GM19455 (cell line): ENCODE measurements around the gene GOLGA8A.
"Not testable (repeated sequence)": the region's sequence is repeated elsewhere in the genome, so short reads cannot be mapped to it uniquely, and the experiment has no call there.

Experiments
- ATAC-seq: cut with Tn5 transposase; IDR thresholded peaks from one replicate; pipeline ENCODE4 v1.9.1; 2021; ENCODE audit not compliant: unreplicated experiment

Gene GOLGA8A

GRCh38 chr15:34437687-34438086, at the start of gene GOLGA8A:
GOLGA8A (minus strand) TSS chr15:34437808; CDS start chr15:34389691, 48,117 bp downstream.
- ATAC-seq: peak; percentile 58

GRCh38 chr15:34483644-34484043, 46.0 kb upstream of the GOLGA8A start:
- ATAC-seq: no peak

GRCh38 chr15:34481370-34481769, 43.8 kb upstream of the GOLGA8A start:
- no peak for ATAC-seq

GRCh38 chr15:34473840-34474239, 36.2 kb upstream of the GOLGA8A start:
- no peak for ATAC-seq

GRCh38 chr15:34472947-34473346, 35.3 kb upstream of the GOLGA8A start:
- ATAC-seq: no peak

- ATAC-seq: no peak
Measured at GRCh38 chr15:34470892-34471291, 33.3 kb upstream of the GOLGA8A start.

- no peak for ATAC-seq
Measured at GRCh38 chr15:34470091-34470490, 32.5 kb upstream of the GOLGA8A start.

GRCh38 chr15:34461730-34462129, 24.1 kb upstream of the GOLGA8A start:
- no peak for ATAC-seq

- ATAC-seq: no peak
Measured at GRCh38 chr15:34460451-34460850, 22.8 kb upstream of the GOLGA8A start.

GRCh38 chr15:34456658-34457057, 19.1 kb upstream of the GOLGA8A start:
- no peak for ATAC-seq

- ATAC-seq: no peak
Measured at GRCh38 chr15:34442891-34443290, 5.3 kb upstream of the GOLGA8A start.

GRCh38 chr15:34439878-34440277, 2.3 kb upstream of the GOLGA8A start:
- ATAC-seq: no peak

- ATAC-seq: peak; percentile 63
Measured at GRCh38 chr15:34436956-34437442, 609 bp downstream of the GOLGA8A start.

- ATAC-seq: peak; percentile 33
Measured at GRCh38 chr15:34436126-34436955, 1.3 kb downstream of the GOLGA8A start.

GRCh38 chr15:34435658-34436057, 1.9 kb downstream of the GOLGA8A start:
- no peak for ATAC-seq

- ATAC-seq: no peak
Measured at GRCh38 chr15:34434627-34435305, 2.8 kb downstream of the GOLGA8A start.

- ATAC-seq: not testable (repeated sequence)
Measured at GRCh38 chr15:34433956-34434626, 3.5 kb downstream of the GOLGA8A start.

- ATAC-seq: not testable (repeated sequence)
Measured at GRCh38 chr15:34430642-34431041, 7.0 kb downstream of the GOLGA8A start.

GRCh38 chr15:34423425-34424090, 14.1 kb downstream of the GOLGA8A start:
- ATAC-seq: not testable (repeated sequence)

GRCh38 chr15:34420953-34421352, 16.7 kb downstream of the GOLGA8A start:
- not testable (repeated sequence) for ATAC-seq

GRCh38 chr15:34418435-34418834, 19.2 kb downstream of the GOLGA8A start:
- ATAC-seq: not testable (repeated sequence)
